Mesodermal cell (in vitro differentiated cells): Measurements from ENCODE around the gene PNLIPRP3.

Experiments
- H3K27ac ChIP-seq: 2 replicates; pipeline ENCODE4 v1.7.0; 2013; ENCODE audit warnings: mild to moderate bottlenecking, low read depth, low read length, moderate library complexity; ENCODE audit not compliant: severe bottlenecking
- H3K36me3 ChIP-seq: 2 replicates; pipeline ENCODE4 v1.7.1; 2013; ENCODE audit warnings: mild to moderate bottlenecking, low read length, moderate library complexity; ENCODE audit not compliant: control insufficient read depth, insufficient read depth
- H3K4me1 ChIP-seq: one replicate; pipeline ENCODE4 v1.7.1; 2013; ENCODE audit warnings: mild to moderate bottlenecking, low read length; ENCODE audit not compliant: insufficient read depth, control insufficient read depth, poor library complexity, severe bottlenecking
- H3K4me3 ChIP-seq: 2 replicates; pipeline ENCODE4 v1.7.0; 2013; ENCODE audit warnings: low read length, control low read depth, mild to moderate bottlenecking; ENCODE audit not compliant: insufficient read depth, poor library complexity, severe bottlenecking; ENCODE audit errors: extremely low read depth
- H3K9me3 ChIP-seq: 2 replicates; pipeline ENCODE4 v1.7.1; 2013; ENCODE audit warnings: mild to moderate bottlenecking, low read length, moderate library complexity; ENCODE audit not compliant: control insufficient read depth
- WGBS, 2 experiments: methylation state at CpG; one replicate each; pipeline ENCODE4 v1.1.5; 2013; ENCODE audit warnings: missing lambda C conversion rate in 2 of 2; ENCODE audit not compliant: insufficient coverage in 2 of 2; 5-methylcytosine and 5-hydroxymethylcytosine counted together

The PNLIPRP3 gene

DNA sequence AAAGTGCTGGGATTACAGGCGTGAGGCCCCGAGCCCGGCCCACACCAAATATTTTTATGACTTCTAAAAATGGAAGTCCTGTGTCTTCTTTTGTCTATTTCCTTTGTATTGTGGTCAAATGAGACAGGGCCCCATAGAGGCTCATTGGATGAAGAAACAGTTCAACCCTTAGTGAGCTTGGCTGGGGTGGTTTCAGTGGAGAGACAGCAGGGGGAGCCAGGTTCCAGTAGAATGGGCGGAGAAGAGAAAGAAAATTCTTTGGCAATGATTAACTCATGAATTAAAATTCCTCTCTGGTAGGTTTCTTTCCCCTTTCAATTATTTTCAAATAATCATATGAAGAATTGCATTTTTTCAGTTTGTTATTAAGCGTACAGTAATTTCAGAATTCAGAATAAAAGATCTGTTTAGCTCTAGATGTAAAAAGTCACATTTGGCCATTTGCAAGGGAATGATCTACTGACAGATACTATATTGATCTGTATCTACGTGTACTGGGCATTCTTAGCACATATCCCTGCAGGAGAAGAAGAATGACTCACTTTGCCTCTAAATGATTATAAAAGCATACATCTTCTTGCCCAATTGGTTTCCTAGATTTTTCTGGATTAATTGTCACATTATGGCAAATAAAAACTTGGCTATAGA lies 43.2 kb downstream of the PNLIPRP3 start:
- 80 to 92% methylated on average over 1 to 2 of the region's 6 CpGs for WGBS, 2 experiments
- peaks cover 19% of the 10 kb centered on the region for H3K4me1 ChIP-seq
- no peak overlapping the region for H3K4me3 ChIP-seq
- no peak overlapping the region for H3K27ac ChIP-seq
- no peaks in the 10 kb centered on the region for H3K36me3 ChIP-seq
- H3K9me3 ChIP-seq, result no peaks in the 10 kb centered on the region

DNA sequence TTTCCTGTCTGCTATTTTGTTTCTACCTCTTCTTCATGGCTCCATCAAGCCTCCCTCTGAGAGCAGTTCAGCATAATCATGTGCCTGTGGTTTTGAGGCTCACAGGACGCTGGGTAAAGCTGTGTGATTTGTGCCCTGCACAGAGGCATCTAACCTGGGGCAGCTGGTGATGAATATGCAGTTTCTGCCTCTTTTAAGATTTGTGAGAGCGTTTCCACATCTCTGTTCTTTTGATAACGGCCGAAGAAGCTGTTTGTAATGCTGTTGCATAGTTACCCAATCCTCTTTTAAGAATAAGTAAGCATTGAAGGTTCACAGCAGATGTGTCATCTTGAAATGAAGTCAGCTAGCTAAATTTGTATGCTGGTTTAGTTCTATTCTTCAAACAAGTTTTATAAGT lies 45.2 kb downstream of the PNLIPRP3 start:
- Histone ChIP-seq H3K4me1 (peaks cover 14% of the 10 kb centered on the region), H3K9me3 (no peaks in the 10 kb centered on the region), H3K27ac (no peak overlapping the region), H3K36me3 (no peaks in the 10 kb centered on the region), H3K4me3 (no peak overlapping the region)
- WGBS, 2 experiments, result 76% methylated on average over 4 of the region's 4 CpGs; no CpG with 5 or more reads in 1 of the 2 experiments

DNA sequence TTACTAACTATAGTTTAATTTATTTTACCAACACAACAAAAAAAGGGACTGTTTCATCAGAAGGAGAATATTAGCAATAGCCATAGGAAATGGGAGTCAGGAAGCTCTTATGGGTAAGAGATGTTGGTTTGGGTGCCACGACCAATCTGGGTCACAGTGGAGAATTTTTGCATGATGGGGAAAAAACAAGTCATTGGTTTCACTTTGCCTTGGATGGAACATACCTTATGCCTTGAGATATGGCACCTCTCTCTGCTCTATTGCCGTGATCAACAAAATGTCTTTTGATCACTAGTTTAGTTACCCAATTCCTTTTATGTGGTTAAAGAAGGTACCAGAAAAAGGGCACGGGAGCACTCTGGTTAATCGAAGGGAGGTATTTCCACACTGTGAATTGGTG lies 48.2 kb downstream of the PNLIPRP3 start:
- 73 to 100% methylated on average over 1 to 2 of the region's 4 CpGs for WGBS, 2 experiments
- Histone ChIP-seq H3K4me1 (peaks cover 4% of the 10 kb centered on the region), H3K36me3 (no peaks in the 10 kb centered on the region), H3K9me3 (no peaks in the 10 kb centered on the region), H3K4me3 (no peak overlapping the region), H3K27ac (no peak overlapping the region)

DNA sequence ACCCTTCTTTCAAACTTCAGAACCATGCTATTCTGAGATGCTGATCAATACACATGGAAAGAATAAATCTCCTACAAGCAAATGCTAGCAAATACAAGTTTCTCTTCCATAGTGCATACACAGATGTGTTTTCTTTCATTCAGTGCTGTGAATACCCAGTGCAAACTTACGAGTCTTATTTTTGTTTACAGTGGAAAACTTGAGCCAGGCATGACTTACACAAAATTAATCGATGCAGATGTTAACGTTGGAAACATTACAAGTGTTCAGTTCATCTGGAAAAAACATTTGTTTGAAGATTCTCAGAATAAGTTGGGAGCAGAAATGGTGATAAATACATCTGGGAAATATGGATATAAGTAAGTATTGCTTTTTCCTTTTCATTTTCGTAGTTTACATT lies 48.8 kb downstream of the PNLIPRP3 start:
- Histone ChIP-seq H3K27ac (no peak overlapping the region), H3K36me3 (no peaks in the 10 kb centered on the region), H3K4me1 (peaks cover 3% of the 10 kb centered on the region), H3K9me3 (no peaks in the 10 kb centered on the region), H3K4me3 (no peak overlapping the region)
- 87 to 88% methylated on average over 3 of the region's 4 CpGs for WGBS, 2 experiments

- H3K9me3 ChIP-seq, result no peaks in the 10 kb centered on the region
- WGBS, 2 experiments, result 75 to 93% methylated on average over 2 to 7 of the region's 12 CpGs
These were observed 50.5 kb downstream of the PNLIPRP3 start for GRCh38 chr10:116477986-116478664.

DNA sequence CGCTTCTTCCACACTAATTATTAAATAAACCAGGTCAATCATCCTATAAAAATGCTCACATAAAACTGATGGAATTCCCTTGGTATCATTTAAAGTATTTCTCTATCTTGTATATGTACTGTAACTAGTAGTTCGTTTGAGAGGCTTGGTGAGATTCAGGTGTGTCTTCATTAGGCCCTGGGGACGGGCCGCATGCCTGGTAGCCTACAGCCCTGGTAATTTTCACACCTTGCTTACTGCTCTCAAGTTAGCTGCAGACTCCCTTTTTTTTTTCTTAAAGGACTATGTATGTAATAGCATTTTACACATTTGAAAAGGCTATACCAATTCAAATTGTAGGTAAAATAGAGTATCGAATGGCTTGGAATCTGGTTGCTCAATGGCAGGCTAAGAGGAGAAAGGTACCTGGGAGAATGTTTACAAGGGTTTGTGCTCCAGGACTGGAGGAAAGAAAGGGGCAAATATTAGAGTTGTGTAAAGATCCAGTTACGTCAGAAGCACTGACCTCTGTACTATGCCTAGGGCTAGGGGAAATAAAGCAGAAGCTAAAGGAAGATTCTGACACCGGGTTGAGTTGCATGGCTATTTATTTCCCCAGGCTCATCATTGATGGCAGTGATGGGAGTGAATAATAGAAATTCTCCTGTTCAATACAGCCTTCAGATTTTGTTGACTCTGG lies 59.3 kb downstream of the PNLIPRP3 start:
- no peak overlapping the region for H3K4me3 ChIP-seq
- WGBS, 2 experiments, result 67% methylated on average over 3 of the region's 7 CpGs
- H3K36me3 ChIP-seq, result no peaks in the 10 kb centered on the region
- no peak overlapping the region for H3K27ac ChIP-seq
- no peaks in the 10 kb centered on the region for H3K9me3 ChIP-seq
- H3K4me1 ChIP-seq, result no peaks in the 10 kb centered on the region

More at GRCh38 chr10:116477986-116478664, 50.5 kb downstream of the PNLIPRP3 start:
- no peak overlapping the region for H3K27ac ChIP-seq
- no peaks in the 10 kb centered on the region for H3K36me3 ChIP-seq
- H3K4me3 ChIP-seq, result no peak overlapping the region
- H3K4me1 ChIP-seq, result no peaks in the 10 kb centered on the region

DNA sequence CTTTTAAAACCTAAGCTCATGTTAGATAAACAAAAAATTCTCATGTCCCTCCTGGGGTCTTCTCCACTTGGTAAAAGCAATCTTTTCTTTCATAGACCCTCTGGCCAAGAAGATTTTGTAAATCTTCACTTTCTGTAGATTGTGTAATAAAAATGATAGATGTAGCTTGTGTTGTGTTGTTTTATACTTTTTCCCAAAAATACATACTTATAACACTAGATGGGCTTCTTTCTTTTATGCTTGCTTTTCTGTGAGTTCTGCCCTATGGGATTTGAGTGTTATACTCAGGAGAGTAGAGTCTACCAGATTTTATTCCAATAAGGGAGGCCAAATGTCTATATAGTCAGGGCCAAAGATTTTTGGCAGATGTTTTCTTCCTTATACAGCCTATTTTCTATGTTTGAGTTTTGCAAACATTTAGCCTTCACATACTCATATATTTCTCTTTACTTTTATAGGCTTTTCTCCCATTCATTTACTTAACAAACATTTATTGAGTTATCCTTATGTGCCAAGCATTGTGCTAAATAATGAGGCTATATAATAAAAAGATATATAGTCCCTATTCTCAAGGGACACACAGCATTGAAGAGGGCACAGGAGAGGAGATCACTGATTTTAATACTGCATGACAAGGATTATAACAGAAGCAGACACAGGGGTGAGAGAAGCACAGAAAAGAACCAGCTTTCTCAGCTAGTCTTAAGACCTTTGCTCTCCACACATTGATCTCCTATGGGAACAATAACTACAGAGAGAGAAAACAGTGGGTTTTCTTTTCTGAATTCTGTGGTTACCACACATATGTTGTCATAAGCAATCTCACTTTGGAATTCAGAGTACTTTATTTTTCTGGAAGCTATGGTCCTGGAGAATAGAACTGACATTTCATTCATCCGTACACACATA lies 60.1 kb downstream of the PNLIPRP3 start:
- no peak overlapping the region for H3K27ac ChIP-seq
- whole genome bisulfite sequencing, 2 experiments, result no CpG with 5 or more reads among the region's 1 CpG
- no peaks in the 10 kb centered on the region for H3K9me3 ChIP-seq
- no peak overlapping the region for H3K4me3 ChIP-seq
- no peaks in the 10 kb centered on the region for H3K4me1 ChIP-seq
- no peaks in the 10 kb centered on the region for H3K36me3 ChIP-seq

DNA sequence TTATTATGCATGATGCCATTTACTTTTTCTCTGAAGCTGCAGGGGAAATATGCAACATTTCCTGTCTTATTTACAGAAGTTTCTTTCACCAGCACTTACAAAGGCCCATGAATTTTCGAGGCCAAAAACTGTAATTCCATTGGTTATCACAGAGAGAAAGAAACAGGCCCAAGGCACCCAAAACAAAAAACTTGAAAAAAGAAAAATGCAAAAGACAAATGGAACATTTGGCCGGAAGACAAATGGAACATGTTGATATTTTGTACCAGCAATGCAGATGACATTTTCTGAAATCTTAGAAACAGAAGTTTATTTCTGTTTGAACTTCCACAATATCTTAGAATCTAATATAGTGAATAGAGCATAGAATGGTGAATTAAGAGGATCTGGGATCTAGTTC lies 61.8 kb downstream of the PNLIPRP3 start:
- Histone ChIP-seq H3K4me3 (no peak overlapping the region), H3K4me1 (no peaks in the 10 kb centered on the region)
- 67% methylated on average over 1 of the region's 2 CpGs; no CpG with 5 or more reads in 1 of the 2 experiments for WGBS, 2 experiments

DNA sequence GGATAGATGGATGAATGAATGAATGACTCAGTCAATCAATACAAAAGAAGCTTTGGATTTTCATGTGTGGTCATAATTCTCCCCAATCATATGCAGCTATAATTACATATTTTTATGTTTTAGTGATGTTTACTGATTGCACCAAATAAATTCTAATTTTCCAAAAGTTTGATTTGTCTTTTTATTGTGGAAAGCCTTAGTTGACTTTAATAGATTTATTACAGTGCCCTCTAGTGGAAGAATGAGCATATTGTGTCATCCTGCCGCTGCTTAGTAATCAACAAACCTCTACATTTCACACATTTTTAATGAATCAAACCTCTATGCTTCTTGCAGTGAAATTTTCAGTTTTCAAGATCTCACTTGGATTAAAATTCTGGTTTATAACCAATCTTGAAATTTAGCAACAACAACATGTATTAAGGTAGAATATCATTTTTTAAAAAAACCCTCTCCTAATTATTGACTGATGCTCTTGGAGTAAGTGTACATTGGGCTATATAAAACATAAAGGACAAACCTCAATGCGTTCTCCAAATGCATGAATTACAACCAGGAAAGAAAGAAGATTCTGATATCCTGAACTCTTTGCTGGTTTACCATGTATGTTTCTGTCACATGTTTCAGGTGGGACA lies 62.5 kb downstream of the PNLIPRP3 start:
- Histone ChIP-seq H3K4me3 (no peak overlapping the region), H3K27ac (no peak overlapping the region), H3K9me3 (no peaks in the 10 kb centered on the region), H3K36me3 (no peaks in the 10 kb centered on the region), H3K4me1 (no peaks in the 10 kb centered on the region)
- WGBS, 2 experiments, result 43 to 80% methylated on average over 1 of the region's 2 CpGs

More for the DNA sequence above, 61.8 kb downstream of the PNLIPRP3 start:
- Histone ChIP-seq H3K36me3 (no peaks in the 10 kb centered on the region), H3K27ac (no peak overlapping the region), H3K9me3 (no peaks in the 10 kb centered on the region)

DNA sequence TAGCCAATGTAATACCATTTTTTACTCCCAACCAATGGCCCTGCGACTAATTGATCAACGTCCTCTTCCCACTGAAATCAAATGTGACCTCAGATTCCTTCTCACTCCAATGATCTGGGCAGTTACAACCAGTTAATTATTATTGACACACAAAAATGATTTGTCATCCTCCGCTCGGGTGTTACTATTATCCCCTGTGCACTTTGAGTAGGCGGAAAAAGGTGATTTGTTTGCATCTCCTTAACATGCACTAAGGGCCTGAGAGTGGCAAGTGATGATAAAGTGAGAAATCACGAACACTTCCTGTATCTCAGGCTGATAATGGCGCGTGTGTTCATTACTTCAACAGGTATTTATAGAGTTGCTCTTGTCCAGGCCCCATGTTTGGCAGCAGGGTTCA lies 77.1 kb downstream of the PNLIPRP3 start:
- H3K4me1 ChIP-seq, result no peaks in the 10 kb centered on the region
- H3K9me3 ChIP-seq, result no peaks in the 10 kb centered on the region
- no peak overlapping the region for H3K27ac ChIP-seq
- H3K4me3 ChIP-seq, result no peak overlapping the region
- 90 to 95% methylated on average over 5 to 6 of the region's 8 CpGs for WGBS, 2 experiments
- H3K36me3 ChIP-seq, result no peaks in the 10 kb centered on the region
